NCI-H2227 (cell line): ENCODE results near the gene TP53I13.

ENCODE experiments used
- DNase-seq: peaks from one replicate; lab custom pipeline; 2025; ENCODE audit not compliant: unreplicated experiment; lab: John Stamatoyannopoulos, UW

Gene TP53I13

GRCh38 chr17:29591737-29592608 is 23.5 kb downstream of the TP53I13 start:
- DNase-seq: peak; percentile 90

GRCh38 chr17:29592850-29593551 is 24.5 kb downstream of the TP53I13 start, which contains the start of gene ANKRD13B:
Gene ANKRD13B, plus strand, starts transcription at chr17:29593132. Its CDS starts 490 bp downstream, at chr17:29593622.
- peak; percentile 79 for DNase-seq

- DNase-seq: peak; percentile 30
These were observed 25.4 kb downstream of the TP53I13 start for GRCh38 chr17:29593591-29594518.

DNA sequence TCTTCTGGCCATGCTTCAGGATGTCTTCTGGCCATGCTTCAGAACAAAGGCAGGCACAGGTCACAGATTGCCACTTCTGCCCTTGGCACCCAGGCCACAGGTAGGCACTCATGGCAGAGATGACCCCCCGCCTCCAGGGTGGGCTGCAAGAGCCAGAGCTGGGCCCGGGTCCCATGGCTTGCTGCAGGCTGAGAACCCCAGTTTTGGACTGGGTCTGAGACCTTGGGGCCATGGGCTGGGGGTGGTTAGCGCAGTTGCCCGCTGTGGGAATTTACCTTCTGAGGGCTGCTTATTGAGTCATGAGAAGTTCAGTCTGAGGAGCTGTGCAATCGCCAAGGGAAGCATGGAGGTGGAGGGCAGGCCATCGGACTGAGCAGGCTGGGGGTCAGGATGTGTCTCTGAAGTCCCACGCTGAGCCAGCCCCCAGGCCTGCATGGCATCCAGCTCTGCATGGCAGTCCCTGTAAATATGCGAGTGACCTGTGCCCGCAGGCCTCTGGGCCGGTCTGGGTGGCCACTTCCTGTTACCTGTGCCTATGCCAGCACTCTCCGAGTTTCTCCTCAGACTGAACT is 26.1 kb downstream of the TP53I13 start:
- DNase-seq: no peak

GRCh38 chr17:29595107-29595942 is 26.8 kb downstream of the TP53I13 start:
- DNase-seq: no peak

DNA sequence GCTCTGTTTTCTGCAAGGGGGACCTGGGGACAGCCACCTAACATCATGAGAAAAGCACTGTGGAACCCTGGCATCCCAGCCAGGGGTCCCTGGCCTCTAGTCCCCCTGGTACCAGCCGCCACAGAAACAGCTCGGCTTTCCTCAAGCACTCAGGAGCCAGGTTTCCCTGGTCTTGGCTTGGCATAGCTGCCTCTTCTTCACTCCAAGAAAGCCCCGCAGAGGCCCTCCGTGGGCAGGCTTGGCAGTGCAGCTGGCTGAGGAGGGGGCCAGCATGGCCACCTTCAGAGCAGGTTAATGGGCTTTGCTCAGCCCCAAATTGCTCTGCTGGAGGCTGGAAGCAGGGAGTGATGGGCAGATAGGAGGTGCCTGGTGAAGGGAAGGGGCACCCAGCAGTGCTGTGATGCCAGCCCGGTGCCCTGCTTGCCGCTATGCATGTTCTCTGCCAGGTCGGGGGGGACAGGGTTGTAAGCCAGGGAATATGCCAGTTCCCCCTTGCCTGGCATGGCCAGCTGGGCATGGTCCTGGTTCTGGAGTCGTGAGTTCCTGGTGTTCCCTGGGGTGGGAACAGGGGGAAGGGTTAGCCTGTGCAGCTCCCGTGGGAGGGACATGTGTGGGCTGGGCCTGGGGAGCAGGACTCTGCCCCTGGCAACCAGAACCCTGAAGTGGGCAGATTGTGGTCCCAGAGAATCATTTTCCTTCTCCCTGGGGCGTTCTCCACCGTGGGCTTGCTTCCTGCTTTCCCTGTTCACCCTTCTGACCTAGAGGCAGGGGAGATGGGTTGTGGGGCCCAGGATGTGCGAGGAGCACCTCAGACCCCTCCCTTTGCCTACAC is 27.7 kb downstream of the TP53I13 start:
- no peak for DNase-seq

GRCh38 chr17:29596811-29597210 is 28.3 kb downstream of the TP53I13 start:
- no peak for DNase-seq

DNA sequence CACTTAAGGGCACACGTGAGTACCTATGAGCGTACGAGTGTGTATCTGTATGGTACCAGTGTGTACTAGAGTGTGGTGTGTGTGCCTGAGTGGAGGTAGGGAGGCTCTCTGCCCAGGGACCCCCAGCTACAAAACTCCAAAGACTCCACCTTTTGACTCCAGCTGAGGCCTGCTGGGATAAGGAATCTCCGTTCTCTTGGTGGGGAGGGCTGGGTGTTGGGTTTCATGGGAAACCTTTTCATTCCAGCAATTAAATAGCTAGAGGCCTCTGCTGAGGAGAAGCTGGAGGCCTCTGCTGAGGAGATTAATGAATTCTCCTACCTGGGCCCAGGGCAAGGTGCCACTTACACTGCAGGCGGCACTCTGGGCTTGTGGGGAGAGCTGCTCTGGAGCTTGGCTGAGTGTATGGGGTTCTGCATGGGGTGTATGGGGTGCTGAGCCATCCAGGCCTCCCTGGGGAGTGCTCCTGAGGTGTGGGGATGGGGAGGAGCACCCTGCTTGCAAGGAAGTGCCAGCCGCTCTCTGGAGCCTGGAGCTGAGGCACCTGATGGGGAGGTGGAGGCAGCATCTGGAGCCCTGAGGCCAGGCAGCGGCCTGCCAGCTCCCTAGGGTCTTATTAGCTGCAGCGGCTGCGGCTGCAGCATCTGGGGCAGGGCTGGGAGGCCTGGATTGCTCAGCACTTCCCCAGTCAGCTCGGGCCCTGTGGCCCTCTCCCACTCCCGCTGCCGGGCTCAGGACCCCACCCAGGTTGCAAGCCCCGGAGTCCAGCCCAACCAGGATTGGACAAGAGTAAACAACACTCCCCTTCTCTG is 29.1 kb downstream of the TP53I13 start:
- peak; percentile 19 for DNase-seq

DNA sequence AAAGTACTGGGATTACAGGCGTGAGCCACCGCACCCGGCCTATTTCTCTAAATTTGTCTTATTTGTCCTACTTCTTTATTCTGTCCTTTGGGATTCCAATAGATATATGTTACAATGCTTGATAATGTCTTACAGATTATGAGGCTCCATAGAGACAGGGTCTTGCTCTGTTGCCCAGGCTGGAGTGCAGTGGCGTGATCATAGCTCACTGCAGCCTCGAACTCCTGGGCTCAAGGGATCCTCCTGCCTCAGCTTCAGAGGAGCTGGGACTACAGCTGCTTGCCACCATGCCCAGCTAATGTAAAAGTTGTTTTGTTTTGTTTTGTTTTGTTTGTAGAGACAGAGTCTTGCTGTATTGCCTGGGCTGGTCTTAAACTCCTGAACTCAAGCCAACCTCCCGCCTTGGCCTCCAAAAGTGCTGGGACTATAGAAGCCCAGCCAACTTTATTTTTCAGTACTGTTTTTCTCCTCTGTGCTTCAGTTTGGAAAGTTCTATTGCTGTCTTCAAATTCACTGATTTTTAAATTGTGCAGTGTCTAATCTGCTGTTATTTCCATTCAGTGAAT is 34.7 kb downstream of the TP53I13 start:
- DNase-seq: no peak

- DNase-seq: no peak
These were observed 39.2 kb downstream of the TP53I13 start for GRCh38 chr17:29607557-29608195.

DNA sequence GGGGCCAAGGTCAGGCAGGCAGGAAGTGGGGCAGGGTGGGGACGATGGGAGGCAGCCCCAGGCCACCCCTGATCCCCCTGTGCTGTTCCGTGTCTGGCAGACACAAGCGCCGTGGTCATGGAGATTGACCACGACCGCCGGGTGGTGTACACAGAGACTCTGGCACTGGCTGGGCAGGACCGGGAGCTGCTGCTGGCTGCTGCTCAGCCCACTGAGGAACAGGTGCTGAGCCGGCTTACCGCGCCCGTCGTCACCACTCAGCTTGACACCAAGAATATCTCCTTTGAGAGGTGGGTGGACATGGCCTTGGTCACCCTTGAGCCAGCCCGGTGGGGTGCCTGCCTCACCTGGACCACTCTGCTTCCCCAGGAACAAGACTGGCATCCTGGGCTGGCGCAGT is 40.5 kb downstream of the TP53I13 start:
- no peak for DNase-seq

- no peak for DNase-seq
These were observed 41.9 kb downstream of the TP53I13 start for GRCh38 chr17:29610395-29610794.

- DNase-seq: no peak
These were observed 43.0 kb downstream of the TP53I13 start for GRCh38 chr17:29611351-29612093.

DNA sequence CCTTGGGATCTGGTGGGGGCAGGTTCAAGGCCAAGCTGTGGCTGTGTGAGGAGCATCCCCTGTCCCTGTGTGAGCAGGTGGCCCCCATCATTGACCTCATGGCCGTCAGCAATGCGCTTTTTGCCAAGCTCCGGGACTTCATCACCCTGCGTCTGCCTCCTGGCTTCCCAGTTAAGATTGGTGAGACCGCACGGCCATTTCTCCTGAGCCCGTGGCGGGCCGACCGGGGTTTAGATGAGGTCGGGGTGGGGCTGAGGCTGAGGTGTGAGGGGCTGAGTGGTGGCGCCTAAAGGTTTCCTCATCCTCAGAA is 43.5 kb downstream of the TP53I13 start:
- no peak for DNase-seq

DNA sequence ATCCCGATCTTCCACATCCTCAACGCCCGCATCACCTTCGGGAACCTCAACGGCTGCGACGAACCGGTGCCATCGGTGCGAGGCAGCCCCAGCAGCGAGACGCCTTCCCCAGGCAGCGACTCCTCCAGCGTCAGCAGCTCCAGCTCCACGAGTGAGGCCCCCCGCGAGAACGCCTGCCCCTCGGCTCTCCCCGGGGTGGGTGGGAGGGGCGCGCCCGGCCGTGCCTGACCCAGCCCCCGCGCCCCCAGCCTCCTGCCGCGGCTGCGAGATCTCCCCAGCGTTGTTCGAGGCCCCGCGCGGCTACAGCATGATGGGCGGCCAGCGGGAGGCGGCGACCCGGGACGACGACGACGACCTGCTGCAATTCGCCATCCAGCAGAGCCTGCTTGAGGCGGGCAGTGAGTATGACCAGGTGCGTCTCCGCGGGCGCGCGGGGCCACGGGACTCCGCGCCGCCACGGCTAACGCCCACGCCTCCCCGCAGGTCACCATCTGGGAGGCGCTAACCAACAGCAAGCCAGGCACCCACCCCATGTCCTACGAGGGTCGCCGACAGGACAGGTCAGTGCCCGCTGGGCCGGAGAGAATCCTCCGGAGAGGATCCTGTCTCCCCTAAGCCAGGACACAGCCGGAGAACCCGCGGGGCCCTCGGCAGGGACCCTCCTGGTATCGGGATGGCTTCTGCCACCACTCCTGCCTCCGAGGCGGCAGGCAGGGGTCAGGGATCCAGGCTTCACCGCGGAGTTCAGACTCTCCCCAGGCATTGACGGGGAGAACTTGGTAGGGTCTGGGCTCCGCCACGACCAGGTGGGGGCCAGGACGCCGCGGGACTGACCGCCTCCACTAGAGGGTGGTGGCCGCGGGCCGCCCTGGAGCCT is 44.1 kb downstream of the TP53I13 start:
- no peak for DNase-seq

- DNase-seq: no peak
These were observed 44.9 kb downstream of the TP53I13 start for GRCh38 chr17:29613352-29613837.
